DMS 273 (cell line): Measurements from ENCODE around the gene CDKN1A.
A peak's percentile ranks its signal among the peaks of the same experiment; 100 is the strongest.
"Not testable (repeated sequence)": the region's sequence is repeated elsewhere in the genome, so short reads cannot be mapped to it uniquely, and the experiment has no call there.

Experiments
- DNase-seq: peaks from one replicate; lab custom pipeline; 2025; ENCODE audit not compliant: unreplicated experiment; lab: John Stamatoyannopoulos, UW

Gene CDKN1A

DNA sequence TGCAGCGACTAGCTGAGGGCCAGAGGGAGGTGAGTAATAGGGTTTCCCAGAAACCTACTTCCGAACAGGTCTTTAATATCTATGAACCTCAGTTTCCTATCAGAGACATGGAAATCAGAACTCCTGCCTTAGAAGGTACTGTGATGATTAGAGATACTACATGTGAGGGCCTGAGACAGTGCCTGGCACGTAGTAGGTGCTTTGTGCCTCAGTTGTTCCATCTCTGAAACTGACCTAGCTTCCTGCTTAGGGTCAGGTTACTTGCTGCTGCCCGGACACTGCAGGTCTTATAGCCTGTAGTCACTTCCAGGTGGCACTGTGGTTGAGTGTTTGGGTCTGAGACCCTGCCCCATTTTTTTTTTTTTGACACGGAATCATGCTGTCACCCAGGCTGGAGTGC, 40.0 kb downstream of the CDKN1A start:
- DNase-seq, result no peak

DNA sequence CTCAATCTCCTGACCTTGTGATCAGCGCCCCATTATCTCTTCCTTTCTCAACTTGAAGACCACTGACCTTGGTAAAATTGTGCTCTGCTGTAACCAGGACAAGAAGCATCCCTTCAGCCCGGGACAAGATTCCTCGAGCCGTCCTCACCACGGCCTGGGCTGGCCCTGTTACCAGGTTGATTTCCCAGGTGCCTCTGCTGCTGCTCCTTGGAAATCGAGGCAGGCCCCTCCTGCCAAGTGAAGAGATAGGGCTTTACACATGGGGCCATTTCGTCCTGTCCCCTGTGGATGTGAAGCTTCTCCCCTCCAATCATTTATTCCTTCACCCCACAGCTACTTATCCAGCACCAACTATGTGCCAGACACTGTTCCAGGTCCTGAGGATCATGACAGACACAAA, 40.6 kb downstream of the CDKN1A start:
- DNase-seq, result no peak

DNA sequence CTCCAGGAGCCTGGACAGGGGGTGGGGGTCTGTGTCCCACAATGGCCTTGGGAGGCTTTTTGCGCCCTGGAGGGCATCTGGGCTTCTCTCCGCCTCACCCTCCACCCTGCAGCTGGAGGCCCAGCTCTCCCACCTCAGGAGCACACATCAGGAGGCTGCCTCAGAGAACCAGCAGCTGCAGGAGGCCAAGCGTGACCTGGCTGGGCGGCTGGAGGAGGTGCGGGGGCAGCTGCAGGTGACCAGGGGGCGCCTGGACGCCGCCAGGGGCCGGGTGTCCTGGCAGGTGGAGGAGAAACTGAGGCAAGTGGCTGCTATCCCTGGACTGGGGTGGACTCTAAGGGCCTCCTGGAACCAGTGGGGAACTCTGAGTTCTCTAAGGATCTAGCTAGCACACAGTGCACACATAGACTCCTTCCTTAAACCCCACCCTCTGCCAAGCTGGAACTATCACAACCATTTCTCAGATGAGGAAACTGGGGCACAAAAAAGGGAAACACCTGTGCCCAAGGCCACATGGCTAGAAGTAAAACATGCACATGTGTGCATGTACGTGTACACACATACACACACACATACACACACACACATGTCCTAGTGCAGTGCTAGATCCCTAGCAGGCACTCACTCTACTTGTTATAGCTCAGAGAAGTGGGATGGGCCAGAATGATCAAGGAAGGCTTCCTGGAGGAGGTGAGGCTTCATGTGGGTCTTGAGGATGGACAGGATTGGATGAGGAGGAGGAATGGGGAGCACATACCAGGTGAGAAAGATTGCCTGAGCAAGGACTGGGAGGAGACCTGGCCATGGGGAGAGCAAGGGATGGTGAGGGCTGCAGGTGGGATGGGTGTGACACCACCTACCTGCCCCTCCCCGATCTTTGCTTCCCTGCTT, 42.0 kb downstream of the CDKN1A start:
- no peak for DNase-seq

DNA sequence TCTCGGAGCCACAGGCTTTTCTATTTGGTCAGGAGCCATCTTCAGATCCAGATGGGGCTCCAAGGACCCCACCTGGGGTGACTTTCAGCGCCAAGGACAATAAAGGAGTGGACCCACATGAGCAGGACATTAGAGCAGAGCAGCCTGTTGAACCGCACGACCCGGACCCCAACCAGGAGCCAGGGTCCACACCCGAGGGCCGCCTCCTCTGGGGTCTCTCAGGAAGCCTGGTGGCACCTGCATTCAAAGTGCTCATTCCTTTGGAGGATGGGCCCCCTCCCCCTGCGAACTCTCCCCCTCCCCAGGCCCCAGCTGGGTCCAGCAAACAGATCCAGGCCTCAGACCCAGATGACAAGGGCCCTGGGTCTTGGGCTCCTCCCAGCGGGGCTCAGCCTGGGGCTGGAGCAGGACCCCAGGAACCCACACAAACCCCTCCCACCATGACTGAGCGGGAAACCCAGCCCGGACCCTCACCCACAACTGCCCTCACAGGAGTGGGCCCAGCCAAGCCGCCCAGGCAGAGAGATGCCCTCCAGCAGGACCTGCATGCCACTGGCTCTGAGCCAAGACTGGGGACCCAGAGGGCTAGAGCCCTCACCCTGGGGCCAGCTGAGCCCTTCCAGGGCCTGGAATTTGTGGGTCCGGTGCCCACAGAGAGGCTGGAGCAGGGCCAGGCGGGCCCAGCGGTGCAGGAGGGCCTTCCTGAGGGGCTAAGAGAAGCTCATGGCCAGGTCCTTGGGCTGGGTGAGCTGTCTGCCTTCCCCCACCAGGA, 43.0 kb downstream of the CDKN1A start:
- DNase-seq, result no peak

DNA sequence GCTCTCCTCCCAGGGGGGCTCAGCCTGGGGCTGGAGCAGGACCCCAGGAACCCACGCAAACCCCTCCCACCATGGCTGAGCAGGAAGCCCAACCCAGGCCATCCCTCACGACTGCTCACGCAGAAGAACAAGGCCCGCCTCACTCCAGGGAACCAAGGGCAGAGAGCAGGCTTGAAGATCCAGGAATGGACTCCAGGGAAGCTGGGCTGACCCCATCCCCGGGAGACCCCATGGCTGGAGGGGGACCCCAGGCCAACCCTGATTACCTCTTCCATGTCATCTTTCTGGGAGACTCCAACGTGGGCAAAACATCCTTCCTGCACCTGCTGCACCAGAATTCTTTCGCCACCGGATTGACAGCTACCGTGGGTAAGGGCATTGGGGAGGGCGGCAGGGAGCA, 43.9 kb downstream of the CDKN1A start:
- no peak for DNase-seq

DNA sequence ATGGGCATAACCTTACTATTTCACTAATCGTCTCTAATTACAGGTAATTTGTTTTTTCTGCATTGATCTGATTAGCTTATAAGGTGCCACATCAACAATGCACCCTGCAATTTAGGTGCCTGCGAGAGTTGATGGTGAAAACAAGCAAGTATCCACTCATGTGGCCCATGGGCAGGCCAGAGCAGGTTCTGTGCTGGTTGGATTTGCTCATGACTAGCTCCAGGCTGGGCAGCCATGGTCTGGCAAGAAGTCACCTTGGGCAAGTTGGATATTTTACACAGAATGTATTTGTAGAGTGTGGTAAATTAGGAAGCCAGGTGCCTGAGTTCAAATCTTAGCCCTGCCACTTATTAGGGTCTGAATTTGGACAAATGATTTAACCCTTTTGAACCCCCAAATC, 44.4 kb downstream of the CDKN1A start:
- DNase-seq, result no peak

DNA sequence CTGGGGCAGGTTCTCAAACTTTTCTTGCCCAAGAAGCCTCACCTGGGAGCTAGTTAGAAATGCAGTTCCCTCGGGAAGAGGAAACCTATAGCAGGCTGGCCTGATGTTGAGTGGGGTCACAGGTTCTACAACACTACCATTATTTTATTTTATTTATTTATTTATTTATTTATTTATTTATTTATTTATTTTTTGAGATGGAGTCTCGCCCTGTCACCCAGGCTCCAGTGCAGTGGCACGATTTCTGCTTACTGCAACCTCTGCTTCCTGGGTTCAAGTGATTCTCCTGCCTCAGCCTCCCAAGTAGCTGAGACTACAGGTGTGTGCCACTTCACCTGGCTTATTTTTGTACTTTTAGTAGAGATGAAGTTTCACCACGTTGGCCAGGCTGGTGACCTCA, 45.5 kb downstream of the CDKN1A start:
- DNase-seq, result not testable (repeated sequence)

DNA sequence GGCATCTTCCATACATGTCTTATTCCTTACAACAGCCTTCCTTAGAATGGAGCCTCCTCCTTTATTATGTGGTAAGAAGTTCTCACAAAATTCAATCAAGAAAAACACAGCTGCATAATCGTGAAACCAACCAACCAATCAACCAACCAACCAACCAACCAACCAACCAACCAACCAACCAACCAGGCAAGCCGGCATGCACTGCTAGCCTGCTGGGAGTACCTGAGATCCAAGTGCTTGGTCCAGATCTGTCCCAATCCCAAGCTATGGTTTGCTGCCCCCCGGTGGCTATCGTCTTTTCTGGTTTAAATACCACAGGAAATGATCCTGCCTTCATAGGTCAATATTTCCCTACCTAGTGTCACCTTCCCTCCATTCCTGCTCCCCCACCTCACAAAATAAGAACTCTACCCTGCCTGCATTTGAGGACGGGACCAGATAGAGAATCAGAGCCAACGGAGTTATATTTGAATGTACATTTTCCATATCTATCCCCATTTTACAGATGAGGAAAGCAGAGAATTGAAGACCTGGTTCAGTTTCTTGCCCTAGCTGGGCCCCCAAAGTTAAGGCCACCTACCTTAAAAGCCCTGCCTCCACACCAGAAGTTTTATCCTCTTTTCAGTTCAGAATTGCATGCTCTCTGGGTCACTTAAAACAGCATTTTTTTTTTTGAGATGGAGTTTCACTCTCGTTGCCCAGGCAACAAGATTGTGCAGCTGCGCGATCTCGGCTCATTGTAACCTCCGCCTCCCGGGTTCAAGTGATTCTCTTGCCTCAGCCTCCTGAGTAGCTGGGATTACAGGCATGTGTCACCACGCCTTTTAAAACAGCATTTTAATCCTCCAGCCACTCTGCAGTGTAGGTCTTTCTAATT, 46.2 kb downstream of the CDKN1A start:
- peak; percentile 91 for DNase-seq

DNA sequence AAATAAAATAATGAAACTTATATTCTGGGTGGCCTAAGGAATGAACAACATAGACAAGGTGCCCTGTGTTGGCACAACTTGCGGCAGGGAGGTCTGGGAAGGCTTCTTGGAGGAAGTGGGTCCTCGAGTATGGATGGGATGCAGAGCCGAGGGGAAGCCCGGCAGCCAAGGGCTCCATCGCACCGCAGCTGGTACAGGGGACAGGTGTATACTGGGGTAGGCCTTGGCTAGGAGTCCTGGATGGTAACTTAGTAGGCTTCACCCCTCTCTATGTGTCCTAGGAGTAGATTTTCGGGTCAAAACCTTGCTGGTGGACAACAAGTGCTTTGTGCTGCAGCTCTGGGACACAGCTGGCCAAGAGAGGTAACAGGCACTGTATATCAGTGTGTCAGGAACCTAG, 47.1 kb downstream of the CDKN1A start:
- DNase-seq, result no peak

DNA sequence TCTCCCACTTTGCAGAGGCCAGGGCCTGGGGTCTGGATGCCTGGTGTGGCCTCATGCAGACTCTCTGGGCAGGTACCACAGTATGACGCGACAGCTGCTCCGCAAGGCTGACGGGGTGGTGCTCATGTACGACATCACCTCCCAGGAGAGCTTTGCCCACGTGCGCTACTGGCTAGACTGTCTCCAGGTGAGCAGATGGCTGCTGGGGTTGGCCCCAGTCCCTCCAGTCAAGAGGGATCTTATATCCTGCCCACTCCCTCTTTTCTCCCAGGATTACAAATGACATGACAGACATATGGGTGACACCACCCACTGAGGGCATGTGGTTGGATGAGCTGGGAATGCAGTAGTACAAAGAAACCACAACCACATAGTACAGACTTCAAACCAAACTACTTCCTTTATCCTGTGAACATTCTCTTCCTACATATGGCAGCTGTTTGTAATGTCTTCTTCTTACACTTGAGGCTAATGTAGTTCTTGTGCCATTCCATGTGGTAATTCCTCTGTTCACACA, 49.0 kb downstream of the CDKN1A start:
- DNase-seq, result peak; percentile 90

DNA sequence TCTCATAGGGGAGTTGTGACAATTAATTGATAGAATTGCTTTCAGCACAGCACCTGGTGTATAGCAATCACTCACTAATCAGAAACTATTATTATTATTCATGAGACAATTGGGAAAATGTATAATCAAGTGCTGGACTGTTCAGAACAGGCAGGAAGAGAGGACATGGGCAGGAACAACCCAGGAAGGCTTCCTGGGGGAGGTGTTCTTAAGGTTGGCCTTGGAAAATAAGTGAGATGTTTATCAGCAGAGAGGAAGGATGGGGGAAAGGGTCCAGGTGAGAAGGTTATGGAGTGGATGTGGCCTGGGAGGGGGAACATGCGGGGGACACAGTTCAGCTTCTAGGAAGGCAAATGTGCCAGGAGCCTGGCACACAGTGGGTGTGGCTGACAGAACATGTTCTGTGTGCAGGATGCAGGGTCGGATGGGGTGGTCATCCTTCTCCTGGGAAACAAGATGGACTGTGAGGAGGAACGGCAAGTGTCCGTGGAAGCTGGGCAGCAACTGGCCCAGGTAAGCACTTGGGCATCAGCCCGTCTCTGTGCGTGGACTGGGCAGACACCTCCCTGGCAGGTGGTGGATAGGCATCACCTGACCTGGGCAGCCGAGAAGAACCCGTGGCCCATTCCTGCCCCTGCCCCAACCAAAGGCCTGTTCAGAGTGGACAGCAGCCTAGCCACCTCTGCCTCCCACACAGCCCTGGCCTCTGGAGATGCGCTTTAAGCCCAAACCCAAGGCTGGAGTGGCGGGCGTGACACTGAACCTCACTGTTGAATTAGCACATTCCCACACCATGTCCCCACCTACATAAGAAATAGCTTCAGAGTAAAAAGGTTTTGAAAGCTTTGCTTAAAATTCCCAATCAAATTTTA, 50.0 kb downstream of the CDKN1A start:
- DNase-seq, result no peak

DNA sequence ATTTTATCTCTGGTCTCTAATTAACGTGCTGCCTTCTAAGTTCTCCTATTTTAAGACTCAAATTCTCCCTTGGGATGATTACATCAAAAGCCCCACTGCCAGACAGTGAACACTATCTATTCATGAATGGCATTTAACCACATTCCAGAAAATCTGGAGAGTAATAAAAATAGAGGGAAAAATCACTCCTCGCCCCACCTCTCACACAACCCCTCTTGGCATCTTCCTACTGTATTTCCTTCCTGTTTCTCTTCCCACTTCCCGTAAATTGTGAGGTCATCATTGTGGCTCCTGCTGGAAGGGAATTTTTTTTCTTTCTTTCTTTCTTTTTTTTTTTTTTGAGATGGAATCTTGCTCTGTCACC, 50.6 kb downstream of the CDKN1A start:
- no peak for DNase-seq

DNA sequence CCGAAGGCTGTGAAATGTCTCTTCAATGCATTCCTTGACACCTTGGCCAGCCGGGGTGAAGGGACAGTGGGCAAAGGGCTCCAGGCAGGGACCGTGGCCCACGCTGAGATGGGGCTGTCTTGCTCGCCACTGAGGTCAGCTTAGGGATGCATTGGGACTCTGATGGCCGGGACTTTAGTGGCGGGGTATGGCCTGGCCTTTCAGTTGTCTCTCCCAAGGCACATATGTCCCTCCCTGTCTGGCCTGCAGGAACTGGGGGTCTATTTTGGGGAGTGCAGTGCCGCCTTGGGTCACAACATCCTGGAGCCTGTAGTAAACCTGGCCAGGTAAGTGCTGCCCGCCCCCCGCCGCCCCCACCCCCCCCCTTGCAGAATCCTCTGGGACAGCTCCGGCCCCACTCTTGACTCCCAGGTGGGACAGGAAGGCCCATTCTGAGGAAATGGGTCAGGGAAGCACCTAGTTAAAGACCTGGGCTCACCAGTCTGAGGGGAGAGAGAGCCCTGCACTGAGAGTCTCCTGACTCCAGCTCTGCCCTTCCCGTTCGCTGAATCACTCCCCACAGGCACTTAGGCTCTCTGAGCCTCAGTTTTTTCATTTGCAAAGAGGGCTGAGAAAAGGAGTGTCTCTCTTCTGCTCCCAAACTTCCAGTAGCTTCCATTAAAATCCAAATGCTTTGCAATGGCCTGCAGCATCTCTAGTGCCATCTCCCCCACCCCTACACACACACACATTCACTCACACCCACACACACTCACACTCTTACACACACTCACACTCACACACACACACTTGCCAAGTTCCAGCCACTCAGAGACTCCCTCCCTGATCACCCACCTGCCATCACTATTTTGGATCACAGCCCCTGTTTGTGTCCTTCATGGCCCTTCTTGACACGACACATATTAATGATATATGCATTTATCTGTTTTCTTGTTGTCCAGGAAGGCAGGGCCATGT, 52.2 kb downstream of the CDKN1A start:
- DNase-seq, result no peak

DNA sequence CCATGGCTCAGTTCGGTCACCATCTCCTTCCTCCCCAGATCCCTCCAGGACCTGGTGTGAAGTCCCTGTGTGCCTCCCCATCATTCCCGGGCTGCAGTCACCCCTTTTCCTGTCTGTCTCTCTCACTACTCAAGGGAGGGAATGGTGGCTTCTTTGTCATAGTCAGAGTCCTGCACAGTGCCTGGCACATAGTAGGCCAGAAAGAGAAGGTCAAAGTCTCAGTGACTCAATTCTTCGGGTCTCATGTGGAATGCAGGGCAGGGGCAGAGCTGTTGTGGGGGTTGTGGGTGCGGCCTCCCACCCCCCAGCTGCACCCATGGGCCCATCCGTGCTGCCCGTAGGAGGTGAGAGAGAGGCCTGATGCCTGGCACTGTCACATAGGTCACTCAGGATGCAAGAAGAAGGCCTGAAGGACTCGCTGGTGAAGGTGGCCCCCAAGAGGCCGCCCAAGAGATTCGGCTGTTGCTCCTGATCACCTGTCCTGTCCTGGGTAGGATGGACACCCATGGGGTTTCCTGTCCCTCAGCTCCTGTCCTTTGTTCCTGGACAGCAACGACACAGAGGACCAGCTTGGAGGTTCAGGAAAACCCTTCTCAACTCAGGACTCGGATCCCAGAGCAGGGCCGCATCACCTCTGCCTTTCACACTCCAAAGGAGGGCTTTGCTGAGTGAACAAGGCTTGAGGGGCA, 53.3 kb downstream of the CDKN1A start:
- DNase-seq, result no peak

DNA sequence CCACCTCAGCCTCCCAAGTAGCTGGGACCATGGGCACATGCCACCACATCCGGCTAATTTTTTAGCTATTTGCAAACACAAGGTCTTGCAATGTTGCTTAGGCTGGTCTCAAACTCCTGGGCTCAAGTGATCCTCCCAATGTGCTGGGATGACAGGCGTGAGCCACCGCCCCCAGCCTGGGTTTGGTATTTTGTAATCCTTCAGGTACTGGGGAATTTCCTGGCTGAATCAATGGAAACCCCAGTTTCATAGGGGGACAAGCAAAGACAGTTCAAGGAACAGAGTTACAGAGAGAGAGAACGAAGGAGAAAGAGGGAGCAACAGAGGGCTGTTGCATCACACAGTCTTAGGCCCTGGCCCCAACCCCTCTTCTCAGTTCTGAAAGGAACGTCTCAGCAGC, 54.8 kb downstream of the CDKN1A start:
- DNase-seq, result no peak

DNA sequence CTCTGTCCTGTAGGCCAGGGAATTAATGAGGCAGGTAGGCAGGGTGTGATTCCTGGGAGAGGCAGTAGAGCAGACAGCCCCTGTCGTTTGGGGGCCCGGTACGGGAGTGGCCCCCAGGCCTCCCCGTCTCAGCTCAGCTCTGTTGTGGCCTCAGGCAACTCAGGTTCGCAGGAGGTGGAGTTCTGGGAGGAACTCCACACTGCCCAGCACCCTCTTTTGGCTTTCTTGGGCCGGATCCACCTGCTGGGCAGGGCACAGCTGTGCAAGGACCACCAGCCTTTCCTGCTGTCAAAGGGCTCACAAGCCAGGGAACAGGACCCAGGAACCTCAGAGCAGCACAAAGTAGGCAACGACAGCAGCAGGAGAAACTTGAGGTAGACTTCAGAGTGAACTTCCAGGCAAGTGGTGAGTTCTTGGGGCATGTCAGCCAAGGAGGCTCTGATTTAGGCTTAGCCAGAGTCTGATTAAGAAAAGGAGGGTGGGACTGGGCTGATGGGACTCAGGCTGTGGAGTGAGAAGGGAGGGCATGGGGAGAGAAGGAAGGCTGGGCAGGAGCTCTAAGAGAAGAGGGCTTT, 56.1 kb downstream of the CDKN1A start:
- DNase-seq, result no peak

DNA sequence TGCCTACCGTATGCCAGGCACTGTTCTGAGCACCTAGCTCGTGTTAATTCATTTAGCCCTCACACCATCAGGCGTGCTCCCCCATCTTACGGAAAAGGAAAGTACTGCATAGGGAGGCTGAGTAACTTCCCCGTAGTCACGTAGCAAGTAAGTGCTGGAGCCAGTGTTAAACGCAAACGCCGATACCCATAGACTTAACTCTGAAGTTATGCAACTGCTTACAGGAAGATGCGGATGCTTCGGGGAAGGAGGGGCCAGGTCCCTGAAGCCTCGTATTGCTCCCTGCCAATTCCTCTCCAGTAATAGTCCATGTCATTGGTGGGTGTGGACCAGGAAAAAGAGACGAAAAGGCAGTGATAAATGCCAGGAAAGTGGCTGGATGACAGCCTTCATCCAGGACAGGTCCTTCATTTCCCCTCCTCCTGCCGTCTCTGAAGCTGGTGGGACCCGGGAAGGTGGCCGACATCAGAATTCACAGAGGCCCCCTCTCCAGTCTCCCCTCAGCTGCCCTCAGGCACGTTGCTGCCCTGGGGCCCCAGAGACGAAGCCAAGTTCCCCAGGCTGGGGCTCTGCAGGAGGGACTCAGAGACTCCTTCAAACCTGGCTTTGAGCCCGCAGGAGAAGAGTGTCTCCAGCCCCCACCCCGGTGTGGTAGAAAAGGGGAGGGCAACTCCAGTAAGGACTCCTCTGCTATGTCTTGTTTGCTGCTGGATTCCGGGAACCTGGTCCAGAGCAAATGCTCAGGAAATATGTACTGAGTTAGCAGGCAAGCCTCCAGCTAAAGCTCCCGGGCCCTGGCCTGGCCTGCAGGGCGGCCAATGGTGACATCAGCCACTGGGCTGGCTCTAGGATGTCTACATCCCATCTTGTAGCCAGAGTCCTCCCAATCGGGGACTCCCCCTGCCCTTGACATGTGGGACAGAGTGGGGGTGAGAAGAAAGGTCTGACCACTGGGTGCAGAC, 56.9 kb downstream of the CDKN1A start:
- peak; percentile 69 for DNase-seq
